HG03521 (cell line): ENCODE measurements around the gene RIMS4.
"Not testable (repeated sequence)": the region's sequence is repeated elsewhere in the genome, so short reads cannot be mapped to it uniquely, and the experiment has no call there.

Experiments used
- ATAC-seq: cut with Tn5 transposase; IDR thresholded peaks from one replicate; pipeline ENCODE4 v1.9.1; 2021; ENCODE audit warnings: mild to moderate bottlenecking, moderate library complexity; ENCODE audit not compliant: unreplicated experiment

RIMS4 gene

DNA sequence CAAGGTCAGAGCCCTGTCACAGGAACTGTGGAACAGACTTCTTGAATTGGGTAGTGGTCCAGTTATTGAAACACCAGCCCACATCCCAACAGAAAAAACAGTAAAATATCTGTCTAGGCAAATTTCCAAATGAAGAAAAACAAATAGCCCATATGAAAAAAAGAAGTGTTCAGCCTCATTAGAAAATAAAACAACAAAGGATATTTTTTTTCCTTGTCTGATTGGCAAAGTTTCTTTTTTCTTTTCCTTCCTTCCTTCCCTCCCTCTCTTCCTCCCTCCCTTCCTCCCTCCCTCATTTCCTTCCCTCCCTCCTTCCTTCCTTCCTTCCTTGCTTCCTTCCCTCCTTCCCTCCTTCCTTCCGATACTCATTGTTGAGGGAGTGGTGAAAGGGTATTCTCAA is 20.6 kb upstream of the RIMS4 start:
- no peak for ATAC-seq

- no peak for ATAC-seq
Observed at GRCh38 chr20:44830523-44830922, 20.2 kb upstream of the RIMS4 start.

DNA sequence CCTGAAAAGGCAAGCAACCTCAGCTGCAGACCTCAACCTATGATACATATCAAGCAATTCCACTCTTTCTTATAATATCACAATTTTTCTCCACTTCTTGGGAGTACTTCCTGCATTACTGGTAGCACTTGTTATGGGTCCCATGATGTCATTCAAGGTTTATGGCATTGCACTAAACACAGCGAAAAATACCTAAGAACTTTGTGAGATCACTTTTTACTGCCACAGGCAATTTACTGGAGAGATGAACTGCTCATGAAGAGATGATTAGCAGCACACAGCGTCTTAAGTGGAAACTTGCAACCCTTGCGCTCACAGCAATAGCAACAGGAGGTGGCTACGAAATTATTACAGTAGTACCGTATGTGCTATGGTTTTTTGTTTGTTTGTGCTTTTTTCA is 19.3 kb upstream of the RIMS4 start:
- no peak for ATAC-seq

DNA sequence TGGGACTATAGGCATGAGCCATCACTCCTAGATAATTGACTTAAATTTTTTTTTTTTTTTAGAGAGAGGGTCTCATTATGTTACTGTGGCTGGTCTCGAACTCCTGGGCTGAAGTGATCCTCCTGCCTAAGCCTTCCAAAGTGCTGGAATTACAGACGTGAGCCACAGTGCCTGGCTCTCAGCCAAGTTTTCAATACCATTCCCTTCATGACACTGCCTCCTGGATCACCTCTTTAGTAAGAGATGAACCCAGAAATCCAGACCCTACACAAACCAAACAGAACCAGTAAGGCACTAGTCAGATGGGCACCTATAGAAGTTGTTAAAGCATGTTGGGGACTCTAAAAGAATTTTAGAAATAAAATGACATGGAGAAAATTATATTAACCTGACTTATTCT is 18.3 kb upstream of the RIMS4 start:
- ATAC-seq, result no peak

DNA sequence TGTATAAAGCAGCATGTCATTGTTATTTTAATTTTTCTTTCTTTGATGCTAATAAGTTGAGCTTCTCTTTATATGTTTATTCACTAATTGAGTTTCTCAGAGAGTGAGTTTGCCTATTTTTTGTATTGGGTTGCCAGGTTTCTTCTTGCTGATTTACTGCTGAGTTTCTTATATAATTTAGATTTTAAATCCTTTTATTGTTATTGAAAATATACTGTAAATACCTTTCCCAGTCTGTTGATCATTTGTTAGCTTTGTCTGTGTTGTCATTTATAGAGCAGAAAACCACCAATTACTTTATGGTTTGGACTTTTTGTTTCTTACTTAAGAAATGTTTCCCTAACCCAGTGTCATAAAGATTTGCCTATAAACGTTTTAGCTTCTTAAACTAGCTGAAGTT is 17.1 kb upstream of the RIMS4 start:
- ATAC-seq, result no peak

GRCh38 chr20:44821576-44821975 is 11.2 kb upstream of the RIMS4 start:
- ATAC-seq, result not testable (repeated sequence)

DNA sequence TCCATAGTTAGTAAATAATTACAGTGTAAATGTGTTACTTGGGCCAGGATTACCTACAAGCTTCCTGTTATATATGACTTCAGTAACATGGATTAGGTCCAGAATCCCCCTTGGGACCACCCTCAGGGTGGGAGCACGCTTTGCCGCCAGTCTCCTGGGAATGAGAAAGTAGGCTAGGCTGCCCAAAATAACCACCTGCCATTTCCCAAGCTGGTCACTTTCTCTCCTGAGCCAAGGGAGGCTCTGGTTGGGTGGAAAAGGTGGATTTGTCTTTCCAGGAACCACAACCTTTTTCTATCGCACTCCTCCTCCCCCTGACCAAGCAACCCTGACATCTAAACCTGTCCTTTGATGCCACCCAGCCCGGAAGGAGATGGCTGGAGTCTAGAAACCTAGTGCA is 9.6 kb upstream of the RIMS4 start:
- no peak for ATAC-seq

- no peak for ATAC-seq
Observed at GRCh38 chr20:44817143-44817910, 7.0 kb upstream of the RIMS4 start.

DNA sequence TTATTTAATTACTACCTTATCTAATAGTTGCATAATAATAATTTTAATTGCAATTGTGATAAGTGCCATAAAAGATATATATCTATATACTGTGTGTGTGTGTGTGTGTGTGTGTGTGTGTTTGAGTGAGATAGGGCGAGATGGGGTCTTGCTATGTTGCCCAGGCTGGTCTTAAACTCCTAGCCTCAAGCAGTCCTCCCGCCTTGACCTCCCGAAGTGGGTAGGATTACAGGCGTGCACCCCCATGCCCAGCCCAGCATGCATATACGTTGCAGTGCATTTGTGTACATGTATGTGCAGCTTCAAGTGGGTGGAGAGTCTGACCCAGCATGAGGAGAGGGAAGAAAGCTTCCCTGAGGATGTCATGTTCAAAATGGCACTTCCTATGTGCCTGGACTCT is 4.6 kb upstream of the RIMS4 start:
- no peak for ATAC-seq

GRCh38 chr20:44811150-44811685 is 872 bp upstream of the RIMS4 start:
- ATAC-seq, result no peak

DNA sequence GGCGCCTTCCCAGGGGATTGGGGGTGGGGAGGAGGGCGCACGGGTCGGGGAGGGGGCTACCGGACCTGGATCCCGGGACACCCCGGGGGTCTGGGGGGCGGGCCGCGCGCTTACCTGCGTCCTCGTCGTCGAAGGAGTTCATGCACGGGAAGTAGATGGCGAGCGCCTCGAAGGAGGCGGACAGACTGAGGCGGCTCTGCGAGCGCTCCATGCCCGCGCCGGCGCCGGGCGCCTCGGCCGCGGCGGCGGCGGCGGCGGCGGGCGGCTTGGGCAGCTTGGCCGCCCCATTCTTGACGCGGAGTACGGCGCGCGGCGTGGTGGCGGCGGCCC is 320 bp downstream of the RIMS4 start:
- ATAC-seq, result no peak

- no peak for ATAC-seq
Observed at GRCh38 chr20:44809380-44810060, 826 bp downstream of the RIMS4 start.

- no peak for ATAC-seq
Observed at GRCh38 chr20:44807684-44808056, 2.7 kb downstream of the RIMS4 start.

- ATAC-seq, result no peak
Observed at GRCh38 chr20:44807051-44807683, 3.2 kb downstream of the RIMS4 start.

DNA sequence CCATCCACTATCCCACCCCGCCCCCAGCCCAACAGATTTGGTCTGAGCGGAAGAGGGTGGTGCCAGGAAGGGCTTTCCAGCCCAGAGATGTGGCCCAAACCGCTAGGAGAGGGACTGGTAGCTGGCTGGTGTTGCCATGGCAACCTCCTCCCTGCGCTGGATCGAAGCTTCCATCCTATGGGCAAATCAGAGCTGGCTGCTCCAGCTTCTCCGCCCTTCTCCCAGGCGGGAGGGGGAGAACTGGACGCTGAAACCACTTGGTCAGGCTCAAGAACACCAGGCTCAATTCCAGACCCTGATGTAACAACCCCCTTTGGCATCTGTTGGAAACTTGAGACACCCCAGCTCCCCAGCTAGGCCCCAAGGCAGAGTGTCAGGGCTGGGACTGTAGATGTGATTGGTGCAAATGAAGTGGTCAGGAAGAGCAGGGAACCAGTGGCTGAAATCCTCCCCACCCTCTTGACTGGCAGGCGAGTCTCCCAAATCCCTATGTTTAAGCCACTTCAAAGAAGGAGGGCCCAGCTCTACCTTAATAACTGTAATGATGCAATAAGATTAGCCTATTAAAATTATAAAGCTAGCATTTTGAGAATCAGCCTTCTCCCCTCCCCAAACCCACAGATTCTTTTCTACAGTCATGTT is 4.2 kb downstream of the RIMS4 start:
- no peak for ATAC-seq

DNA sequence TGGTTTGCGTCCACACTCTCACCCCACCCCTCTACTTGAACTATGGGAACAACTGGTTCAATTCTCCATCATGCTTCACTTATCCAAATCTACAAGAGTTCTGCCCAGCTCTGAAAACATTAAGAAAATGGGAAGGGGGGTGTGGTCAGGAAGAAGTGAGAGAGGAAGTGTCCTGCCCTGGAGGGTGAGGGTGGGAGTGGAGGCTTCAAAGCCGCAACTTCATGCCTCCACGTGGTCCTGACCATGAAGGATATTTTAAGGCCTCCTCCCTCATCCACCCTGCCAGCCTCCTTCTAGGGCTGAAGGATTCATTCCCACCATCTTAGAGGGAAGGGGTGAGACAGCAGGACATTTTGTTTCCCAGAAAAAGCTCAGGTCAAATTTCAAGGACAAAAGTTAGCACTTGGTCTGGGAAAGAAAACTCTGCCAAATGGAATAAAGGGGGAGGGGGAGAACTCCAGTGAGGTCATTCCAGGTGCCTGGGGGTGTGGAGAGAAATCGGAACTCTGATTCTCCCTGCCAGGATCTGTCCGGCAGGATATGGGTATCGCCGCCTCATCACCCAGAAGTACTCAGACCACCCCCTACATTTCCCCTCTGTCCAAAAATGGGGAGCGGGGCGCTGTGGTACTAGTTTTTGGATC is 4.9 kb downstream of the RIMS4 start:
- ATAC-seq, result no peak

- no peak for ATAC-seq
Observed at GRCh38 chr20:44803383-44803941, 6.9 kb downstream of the RIMS4 start.

- no peak for ATAC-seq
Observed at GRCh38 chr20:44802702-44803101, 7.6 kb downstream of the RIMS4 start.

- no peak for ATAC-seq
Observed at GRCh38 chr20:44800391-44801046, 9.8 kb downstream of the RIMS4 start.

GRCh38 chr20:44799691-44800090 is 10.7 kb downstream of the RIMS4 start:
- no peak for ATAC-seq
